Endothelial cell of umbilical vein (primary cell): ENCODE measurements around the gene DIP2A. TPM values are rescaled to one million over a fixed set of nuclear protein-coding genes. Genes with fewer than 3 reads are reported as not detected.

ENCODE experiments used
- BruUV-seq: library from RNA; stranded (reverse); fragments of 400-500 nt; replicated peaks from 2 replicates; lab custom pipeline; 2021; lab: Mats Ljungman, UMichigan
- CTCF ChIA-PET: fragments of 300-600, 350-600 bp; sonication (Branson Sonifier 250); formaldehyde crosslinking; loops from one replicate; lab custom pipeline; 2021; ENCODE audit warnings: antibody characterized with exemption, inconsistent platforms; lab: Charles Lee
- POLR2A ChIA-PET: fragments of 300-600, 350-600 bp; sonication (Branson Sonifier 250); formaldehyde crosslinking; loops from one replicate; lab custom pipeline; 2021; ENCODE audit warnings: antibody characterized with exemption, inconsistent platforms; lab: Charles Lee
- DNase-seq: peaks from one replicate; pipeline ENCODE4 v3.0.0-alpha.2; 2011; ENCODE audit warnings: low read depth, low spot score
- FAIRE-seq: peaks from 2 replicates; lab custom pipeline; 2011; peaks lifted over from hg19 to GRCh38; lab: Jason Lieb, UNC
- H2AFZ ChIP-seq: 2 replicates; pipeline ENCODE4 v1.6.0; 2012; ENCODE audit warnings: low read depth, low read length, control low read depth, inconsistent platforms
- H3K27ac ChIP-seq: 2 replicates; pipeline ENCODE4 v1.5.1; 2011; ENCODE audit warnings: low read depth, mild to moderate bottlenecking, control low read depth, low read length, moderate library complexity; ENCODE audit not compliant: insufficient read depth
- H3K27me3 ChIP-seq, 2 experiments: 2 replicates each; pipeline versions ENCODE4 v1.6.0 to v1.6.1; 2011; ENCODE audit warnings: low read length in 2 of 2, mixed read lengths in 1 of 2; ENCODE audit not compliant: control insufficient read depth in 2 of 2, insufficient read depth in 2 of 2
- H3K36me3 ChIP-seq, 2 experiments: 2 replicates in 1 of 2; 3 replicates in 1 of 2; pipeline ENCODE4 v1.5.1; 2011; ENCODE audit warnings: low read length in 2 of 2, mild to moderate bottlenecking in 1 of 2, moderate library complexity in 1 of 2; ENCODE audit not compliant: control insufficient read depth in 2 of 2, insufficient read depth in 2 of 2; ENCODE audit errors: extremely low read depth in 1 of 2
- H3K4me1 ChIP-seq: 3 replicates; pipeline ENCODE4 v1.5.1; 2011; ENCODE audit warnings: mild to moderate bottlenecking, low read length; ENCODE audit not compliant: control insufficient read depth, insufficient read depth; ENCODE audit errors: extremely low read depth
- H3K4me2 ChIP-seq: 2 replicates; pipeline ENCODE4 v1.6.1; 2011; ENCODE audit warnings: low read length, control low read depth, mixed read lengths; ENCODE audit not compliant: insufficient read depth
- H3K4me3 ChIP-seq, 3 experiments: fragments of 200-600 bp in 1 of 3; sonication (generic), shearing (Covaris generic) in 1 of 3; replicated peaks in 1 of 3; 2 replicates each; pipeline ENCODE4 v1.5.1; 2011 to 2016; ENCODE audit warnings: control low read depth in 3 of 3, low read length in 3 of 3, mild to moderate bottlenecking in 2 of 3, inconsistent platforms in 1 of 3, low read depth in 1 of 3, moderate library complexity in 1 of 3; ENCODE audit not compliant: insufficient read depth in 1 of 3
- H3K79me2 ChIP-seq: 2 replicates; pipeline ENCODE4 v1.6.0; 2012; ENCODE audit warnings: low read length, inconsistent platforms; ENCODE audit not compliant: control insufficient read depth, insufficient read depth
- H3K9ac ChIP-seq: replicated peaks from 2 replicates; pipeline ENCODE3; 2011; ENCODE audit warnings: low read length, control low read depth; ENCODE audit not compliant: insufficient read depth; ENCODE audit errors: extremely low read depth
- H3K9me1 ChIP-seq: replicated peaks from 3 replicates; pipeline ENCODE4 v1.6.0; 2011; ENCODE audit warnings: mild to moderate bottlenecking, low read length; ENCODE audit not compliant: control insufficient read depth, insufficient read depth; ENCODE audit errors: extremely low read depth
- H3K9me3 ChIP-seq: replicated peaks from 2 replicates; pipeline ENCODE4 v1.5.1; 2012; ENCODE audit warnings: low read length, inconsistent platforms; ENCODE audit not compliant: control insufficient read depth, insufficient read depth
- H4K20me1 ChIP-seq: replicated peaks from 2 replicates; pipeline ENCODE3; 2011; ENCODE audit warnings: mild to moderate bottlenecking, low read length; ENCODE audit not compliant: control insufficient read depth, insufficient read depth; ENCODE audit errors: extremely low read depth
- EZH2 ChIP-seq: IDR thresholded peaks from 2 replicates; pipeline ENCODE4 v1.6.1; 2012; ENCODE audit warnings: borderline replicate concordance, low read depth, mild to moderate bottlenecking, moderate library complexity, low read length, inconsistent platforms; ENCODE audit not compliant: severe bottlenecking
- FOS ChIP-seq: IDR thresholded peaks from 2 replicates; pipeline ENCODE4 v1.6.1; 2011; ENCODE audit warnings: mild to moderate bottlenecking, low read length, moderate library complexity, borderline replicate concordance; ENCODE audit not compliant: insufficient read depth
- GATA2 ChIP-seq: IDR thresholded peaks from 2 replicates; pipeline ENCODE4 v1.7.0; 2011; ENCODE audit warnings: low read depth, mild to moderate bottlenecking, moderate library complexity, mixed read lengths, low read length; ENCODE audit not compliant: insufficient read length, insufficient read depth
- JUN ChIP-seq: IDR thresholded peaks from 2 replicates; pipeline ENCODE4 v1.6.1; 2011; ENCODE audit warnings: borderline replicate concordance, low read depth; ENCODE audit not compliant: insufficient read length, insufficient read depth
- MYC ChIP-seq: IDR thresholded peaks from one replicate; pipeline ENCODE4 v1.6.1; 2011; ENCODE audit warnings: mild to moderate bottlenecking, low read depth, low read length
- POLR2A ChIP-seq: IDR thresholded peaks from 2 replicates; pipeline ENCODE4 v1.6.1; 2012; ENCODE audit warnings: low read depth, mild to moderate bottlenecking, control low read depth, low read length
- POLR2AphosphoS5 ChIP-seq: IDR thresholded peaks from 2 replicates; pipeline ENCODE4 v1.6.1; 2012; ENCODE audit warnings: low read depth, mild to moderate bottlenecking, control low read depth, low read length, moderate library complexity; ENCODE audit not compliant: insufficient read depth
- dilution Hi-C: fragments of 300-500 bp; cut with MboI; formaldehyde crosslinking; loops from one replicate; pipeline ENCODE4 v1.15.0; 2019; ENCODE audit warnings: low sequenced_read_pairs; ENCODE audit not compliant: extremely low pct_ligation_motif_present
- intact Hi-C: fragments of 100-400 bp; cut with micrococcal nuclease; formaldehyde crosslinking; loops from one replicate; pipeline ENCODE4 v1.10.0; 2022
- polyA plus RNA-seq, 4 experiments: library from polyadenylated mRNA; depleted of rRNA in 3 of 4; stranded (reverse) in 3 of 4; unstranded in 1 of 4; fragments of >200 nt; gene quantifications; 2 replicates each; pipeline versions ENCODE4 v1.2.1 to v1.2.3, GENCODE V29; 2011 to 2012; ENCODE audit warnings: missing spikeins in 1 of 4
- total RNA-seq: library from RNA; stranded (reverse); gene quantifications from 2 replicates; pipeline ENCODE4 v1.2.3, GENCODE V29; 2021
- TF ChIP-seq, protein P1 (sequence below): IDR thresholded peaks from 2 replicates; pipeline ENCODE4 v1.6.1; 2011; ENCODE audit not compliant: insufficient read depth, insufficient read length
- TF ChIP-seq, protein P2 (sequence below), 2 donors: IDR thresholded peaks; 1 replicate in 1 of 2; 2 replicates in 1 of 2; pipeline ENCODE4 v1.5.1; 2011; ENCODE audit warnings: low read length in 2 of 2, mild to moderate bottlenecking in 2 of 2, moderate library complexity in 2 of 2, control low read depth in 1 of 2, inconsistent platforms in 1 of 2, low read depth in 1 of 2; ENCODE audit not compliant: insufficient read depth in 1 of 2; ENCODE audit errors: extremely low read depth in 1 of 2

Gene DIP2A
- total and polyA plus RNA-seq, 2 donors (not counting 3 experiments of a cell fraction or from before 2014, with no cell fraction given), result 34.5 to 62.1 TPM

- Histone ChIP-seq H3K9me1 (no peaks in the 10 kb centered on the region), H3K4me1 (peaks cover 14% of the 10 kb centered on the region), H3K4me2 (no peak overlapping the region), H3K27ac (no peak overlapping the region), H3K36me3 (peaks cover 7 to 19% of the 10 kb centered on the region in 2 experiments), H4K20me1 (peaks cover 3% of the 10 kb centered on the region), H3K9ac (no peak overlapping the region), H3K9me3 (no peaks in the 10 kb centered on the region), H3K27me3 (no peaks in the 10 kb centered on the region), H2AFZ (no peak overlapping the region), H3K4me3 (no peak overlapping the region), H3K79me2 (peaks cover 2% of the 10 kb centered on the region)
- CTCF ChIA-PET, result no interaction called here
- FAIRE-seq, result no peak
- no TSS peak for BruUV-seq
- TF ChIP-seq POLR2A (no peak), GATA2 (no peak), MYC (no peak), FOS (no peak), JUN (no peak), EZH2 (no peak), POLR2AphosphoS5 (no peak)
- TF ChIP-seq, protein P1, sequence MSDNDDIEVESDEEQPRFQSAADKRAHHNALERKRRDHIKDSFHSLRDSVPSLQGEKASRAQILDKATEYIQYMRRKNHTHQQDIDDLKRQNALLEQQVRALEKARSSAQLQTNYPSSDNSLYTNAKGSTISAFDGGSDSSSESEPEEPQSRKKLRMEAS, result no peak
- TF ChIP-seq, protein P2, sequence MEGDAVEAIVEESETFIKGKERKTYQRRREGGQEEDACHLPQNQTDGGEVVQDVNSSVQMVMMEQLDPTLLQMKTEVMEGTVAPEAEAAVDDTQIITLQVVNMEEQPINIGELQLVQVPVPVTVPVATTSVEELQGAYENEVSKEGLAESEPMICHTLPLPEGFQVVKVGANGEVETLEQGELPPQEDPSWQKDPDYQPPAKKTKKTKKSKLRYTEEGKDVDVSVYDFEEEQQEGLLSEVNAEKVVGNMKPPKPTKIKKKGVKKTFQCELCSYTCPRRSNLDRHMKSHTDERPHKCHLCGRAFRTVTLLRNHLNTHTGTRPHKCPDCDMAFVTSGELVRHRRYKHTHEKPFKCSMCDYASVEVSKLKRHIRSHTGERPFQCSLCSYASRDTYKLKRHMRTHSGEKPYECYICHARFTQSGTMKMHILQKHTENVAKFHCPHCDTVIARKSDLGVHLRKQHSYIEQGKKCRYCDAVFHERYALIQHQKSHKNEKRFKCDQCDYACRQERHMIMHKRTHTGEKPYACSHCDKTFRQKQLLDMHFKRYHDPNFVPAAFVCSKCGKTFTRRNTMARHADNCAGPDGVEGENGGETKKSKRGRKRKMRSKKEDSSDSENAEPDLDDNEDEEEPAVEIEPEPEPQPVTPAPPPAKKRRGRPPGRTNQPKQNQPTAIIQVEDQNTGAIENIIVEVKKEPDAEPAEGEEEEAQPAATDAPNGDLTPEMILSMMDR (IDR thresholded peaks at IDR 0.05; ENCODE audit: extremely low read depth in 1 of 2, insufficient read depth in 1 of 2, low read depth in 1 of 2, low read length in 2 of 2), result no peak
- dilution Hi-C loops, result no loop called here
- no peak for DNase-seq
- intact Hi-C loops, result no loop called here
- POLR2A ChIA-PET, result no interaction called here
These were observed 45.3 kb downstream of the DIP2A start for GRCh38 chr21:46503922-46504550.
